OCI-LY3 (cell line): Measurements from ENCODE around the gene LRRC26.

Source experiments
- CTCF ChIP-seq: fragments of 200-600, 300-600 bp; sonication (generic); IDR thresholded peaks from 2 replicates; pipeline ENCODE4 v1.5.1; 2014; ENCODE audit warnings: antibody characterized with exemption, low read length, low read depth
- EZH2phosphoT487 ChIP-seq: fragments of 200-600 bp; shearing (Covaris generic); IDR thresholded peaks from 2 replicates; pipeline ENCODE4 v1.6.1; 2018; ENCODE audit warnings: antibody characterized with exemption, mixed run types, low read depth

DNA sequence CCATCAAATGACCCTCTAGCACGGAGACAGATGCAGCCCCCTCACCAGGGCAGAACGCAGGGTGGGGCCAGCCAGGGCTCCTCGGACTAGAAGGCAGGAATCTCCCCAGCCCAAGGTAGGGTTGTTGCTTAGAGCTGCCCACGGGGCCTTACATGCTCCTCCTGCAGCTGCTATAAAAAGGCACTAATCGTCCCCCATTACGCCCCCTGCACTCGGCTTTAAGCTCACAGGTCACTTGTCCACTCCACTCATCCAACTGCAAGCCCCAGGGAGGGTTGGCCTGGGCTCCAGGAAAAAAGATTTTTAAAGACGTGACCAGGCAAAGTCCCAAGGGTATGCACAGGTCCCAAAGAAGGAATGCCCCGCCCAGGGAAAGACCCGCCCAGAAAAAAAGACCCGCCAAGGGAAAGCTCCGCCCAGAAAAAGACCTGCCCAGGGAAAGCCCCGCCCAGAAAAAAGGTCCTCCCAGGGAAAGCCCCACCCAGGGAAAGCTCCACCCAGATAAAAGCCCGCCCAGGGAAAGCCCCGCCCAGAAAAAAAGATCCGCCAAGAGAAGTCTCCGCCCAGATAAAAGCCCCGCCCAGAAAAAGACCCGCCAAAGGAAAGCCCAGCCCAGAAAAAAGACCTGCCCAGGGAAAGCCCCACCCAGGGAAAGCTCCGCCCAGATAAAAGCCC lies 19.8 kb downstream of the LRRC26 start:
- TF ChIP-seq CTCF = no peak
- TF ChIP-seq EZH2phosphoT487 = no peak
